Measurements from ENCODE around the gene ASPG.

The ASPG gene

DNA sequence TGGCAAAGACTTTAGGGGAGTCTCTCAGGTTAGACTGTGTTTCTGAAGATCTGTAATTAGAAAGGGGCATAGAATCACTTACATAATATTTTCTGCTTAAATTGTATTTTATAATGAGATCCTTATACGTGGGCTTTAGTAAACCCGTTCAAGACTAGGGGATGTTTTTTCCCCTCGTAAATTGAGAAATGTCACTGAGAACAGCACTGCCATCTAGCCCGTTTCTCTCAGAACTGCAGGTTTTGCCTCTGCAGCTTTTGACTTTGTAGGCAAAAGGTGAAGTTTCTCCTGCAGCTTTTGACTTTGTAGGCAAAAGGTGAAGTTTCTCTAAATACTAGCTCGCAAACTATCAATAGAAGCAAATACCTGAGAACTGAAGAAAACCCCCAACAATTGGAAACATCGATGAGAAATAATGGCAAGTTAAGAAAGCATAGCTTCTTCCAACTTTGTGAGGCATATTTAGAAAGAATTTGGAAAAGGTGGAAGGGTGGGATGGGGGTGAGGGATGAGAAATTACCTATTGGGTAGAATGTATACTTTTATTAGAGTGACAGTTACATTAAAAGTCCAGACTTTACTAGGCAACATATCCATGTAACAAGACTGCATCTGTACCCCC is 9.9 kb upstream of the ASPG start:
- no peak for DNase-seq (ENCODE audit: low read depth in 3 of 3, low spot score in 1 of 3)

DNA sequence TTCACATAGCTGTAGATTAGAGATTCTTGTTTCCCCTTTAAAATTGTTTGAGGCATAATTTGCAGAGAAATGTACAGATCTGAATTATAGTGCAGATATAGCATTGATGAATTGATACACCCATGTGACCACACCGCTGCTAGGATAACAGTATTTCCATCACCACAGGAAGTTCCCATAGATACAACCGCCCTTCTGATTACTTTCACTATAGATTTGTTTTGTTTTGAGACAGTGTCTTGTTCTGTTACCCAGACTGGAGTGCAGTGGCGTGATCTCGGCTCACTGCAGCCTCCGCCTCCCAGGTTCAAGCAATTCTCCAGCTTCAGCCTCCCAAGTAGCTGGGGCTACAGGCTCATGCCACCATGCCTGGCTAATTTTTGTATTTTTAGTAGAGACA is 8.8 kb upstream of the ASPG start:
- DNase-seq (ENCODE audit: low read depth in 3 of 3, low spot score in 1 of 3): no peak

DNA sequence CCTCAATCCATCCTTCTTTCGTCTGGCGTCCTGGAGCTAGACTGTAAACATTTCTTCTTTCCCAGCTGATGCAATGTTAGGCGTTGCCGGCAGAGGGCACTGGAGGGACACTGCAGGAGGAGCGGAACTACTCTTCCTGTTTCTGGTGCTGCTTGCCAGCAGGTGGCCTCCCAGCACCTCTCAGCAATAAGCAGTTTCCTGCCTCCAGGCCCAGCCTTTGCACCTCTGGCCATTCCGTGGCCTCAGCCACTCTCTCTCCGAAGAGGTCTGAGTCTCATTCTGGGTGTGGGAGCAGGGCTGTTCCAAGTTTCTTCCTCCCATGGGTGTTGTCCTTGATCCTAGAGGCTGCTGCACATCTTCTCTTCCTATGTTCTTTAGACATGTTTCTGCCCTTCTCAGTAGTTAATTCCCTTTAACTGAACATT is 7.5 kb upstream of the ASPG start:
- peak; percentile 62 to 76 (median 65) for DNase-seq (ENCODE audit: low read depth in 3 of 3, low spot score in 1 of 3)

DNA sequence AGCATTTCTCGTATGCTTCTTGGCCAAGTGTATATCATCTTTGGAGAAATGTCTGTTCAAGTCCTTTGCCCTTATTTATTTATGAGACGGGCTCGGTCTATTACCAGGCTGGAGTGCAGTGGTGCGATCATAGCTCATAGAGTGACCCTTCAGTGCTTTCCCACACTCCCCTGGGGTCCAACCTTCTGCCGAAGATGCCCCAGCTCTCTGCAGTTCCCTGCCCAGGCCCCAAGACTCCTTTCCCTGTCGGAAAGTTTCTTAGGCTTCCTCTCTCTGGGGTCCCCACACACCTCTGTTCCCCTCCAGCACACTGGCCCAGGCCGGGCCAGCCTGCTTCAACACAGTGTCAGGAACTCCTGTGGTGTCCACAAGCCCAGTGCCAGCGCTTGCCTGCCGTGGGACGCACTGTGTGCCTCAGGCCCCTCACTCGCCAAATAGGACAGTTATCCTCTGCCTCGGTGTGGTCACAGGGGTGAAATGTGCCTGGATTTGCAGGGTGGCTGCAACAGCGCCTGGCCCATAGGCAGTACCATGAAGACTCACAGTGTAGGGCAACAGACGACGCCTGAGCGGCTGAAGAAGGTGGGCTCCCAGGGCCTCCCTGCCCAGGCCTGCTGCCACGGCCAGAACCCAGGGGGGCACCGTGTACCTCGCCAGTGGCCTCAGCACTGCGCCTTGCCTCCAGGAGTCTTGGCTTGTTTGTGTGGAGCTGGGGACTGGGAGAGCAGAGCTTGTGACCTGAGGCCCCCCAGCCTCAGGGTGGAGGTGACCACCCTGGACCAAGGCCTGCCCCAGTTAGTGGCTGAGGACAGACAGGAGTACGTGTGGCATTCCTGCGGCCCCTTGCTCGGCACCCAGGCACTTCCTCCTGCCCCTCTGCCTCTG is 4.9 kb upstream of the ASPG start:
- DNase-seq (ENCODE audit: low read depth in 3 of 3, low spot score in 1 of 3): no peak

DNA sequence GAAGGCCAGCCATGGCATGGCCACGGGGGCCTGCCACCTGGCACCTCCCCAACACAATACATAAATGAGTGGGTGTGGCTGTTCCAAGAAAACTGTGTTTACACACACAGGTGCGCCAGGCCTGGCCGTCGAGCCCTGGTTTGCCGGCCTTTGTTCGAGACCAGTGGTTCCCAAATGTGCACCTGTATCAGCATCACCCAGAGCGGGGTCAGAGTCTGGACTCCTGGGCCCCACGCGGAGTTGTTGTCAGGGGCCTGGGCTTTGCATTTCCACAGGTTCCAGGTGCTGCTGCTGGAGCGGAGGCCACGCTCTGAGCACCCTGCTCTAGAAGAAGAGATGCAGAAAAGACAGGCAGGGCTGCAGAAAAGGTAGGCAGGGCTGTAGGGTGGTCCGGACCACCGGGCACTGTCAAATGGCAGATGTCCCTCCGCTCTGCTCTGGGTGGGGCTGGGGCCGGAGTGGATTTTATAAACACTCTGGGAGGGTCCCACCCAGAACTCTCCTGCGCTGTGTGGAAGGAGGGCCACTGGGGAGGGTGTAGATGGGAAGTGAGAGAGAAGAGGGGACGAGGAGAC is 4.2 kb upstream of the ASPG start:
- no peak for DNase-seq (ENCODE audit: low read depth in 3 of 3, low spot score in 1 of 3)

DNA sequence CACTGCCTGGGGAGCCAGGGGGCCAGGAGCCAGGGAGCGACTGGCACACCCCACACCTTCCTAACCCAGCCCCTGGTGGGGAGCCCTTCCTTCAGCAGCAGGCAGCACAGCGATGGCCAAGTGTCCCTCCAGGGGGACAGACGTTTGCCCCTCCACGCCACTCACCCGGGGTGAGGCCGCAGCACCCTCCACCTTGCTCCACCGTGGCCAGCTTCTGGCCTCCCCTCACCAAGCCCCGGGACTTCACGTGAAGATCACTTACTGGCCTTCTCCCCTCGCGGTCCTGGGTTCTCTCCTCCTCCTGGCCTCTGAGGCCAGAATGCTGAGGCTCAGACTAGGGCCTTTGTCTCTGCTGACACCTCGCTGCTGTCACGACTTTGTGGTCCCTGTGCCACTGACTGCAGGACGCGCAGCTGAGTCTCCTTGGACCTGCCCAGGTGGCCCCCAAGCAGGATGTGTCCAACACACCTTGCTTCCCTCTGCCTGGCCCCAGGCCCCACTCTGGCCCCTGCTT is 3.5 kb upstream of the ASPG start:
- DNase-seq (ENCODE audit: low read depth in 3 of 3, low spot score in 1 of 3): no peak

DNA sequence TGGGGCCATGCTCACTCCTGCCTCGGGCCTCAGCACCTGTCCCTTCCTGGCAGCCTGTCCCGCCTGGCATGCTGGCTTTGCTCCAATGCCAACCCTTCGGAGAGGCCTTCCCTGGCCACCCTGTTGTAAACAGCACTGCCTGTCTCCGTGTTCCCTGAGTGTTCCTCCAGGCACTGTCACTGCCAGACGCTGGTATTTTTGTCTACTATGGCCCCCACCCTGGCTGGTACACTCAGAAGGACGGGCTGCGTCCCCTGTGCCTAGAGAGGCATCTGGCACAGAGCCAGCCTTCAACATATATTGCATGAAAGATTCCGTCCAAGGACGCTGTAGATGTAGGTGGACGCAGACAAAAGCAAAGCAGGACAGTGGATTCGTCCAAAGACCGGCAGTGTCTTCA is 2.7 kb upstream of the ASPG start:
- no peak for DNase-seq (ENCODE audit: low read depth in 3 of 3, low spot score in 1 of 3)

DNA sequence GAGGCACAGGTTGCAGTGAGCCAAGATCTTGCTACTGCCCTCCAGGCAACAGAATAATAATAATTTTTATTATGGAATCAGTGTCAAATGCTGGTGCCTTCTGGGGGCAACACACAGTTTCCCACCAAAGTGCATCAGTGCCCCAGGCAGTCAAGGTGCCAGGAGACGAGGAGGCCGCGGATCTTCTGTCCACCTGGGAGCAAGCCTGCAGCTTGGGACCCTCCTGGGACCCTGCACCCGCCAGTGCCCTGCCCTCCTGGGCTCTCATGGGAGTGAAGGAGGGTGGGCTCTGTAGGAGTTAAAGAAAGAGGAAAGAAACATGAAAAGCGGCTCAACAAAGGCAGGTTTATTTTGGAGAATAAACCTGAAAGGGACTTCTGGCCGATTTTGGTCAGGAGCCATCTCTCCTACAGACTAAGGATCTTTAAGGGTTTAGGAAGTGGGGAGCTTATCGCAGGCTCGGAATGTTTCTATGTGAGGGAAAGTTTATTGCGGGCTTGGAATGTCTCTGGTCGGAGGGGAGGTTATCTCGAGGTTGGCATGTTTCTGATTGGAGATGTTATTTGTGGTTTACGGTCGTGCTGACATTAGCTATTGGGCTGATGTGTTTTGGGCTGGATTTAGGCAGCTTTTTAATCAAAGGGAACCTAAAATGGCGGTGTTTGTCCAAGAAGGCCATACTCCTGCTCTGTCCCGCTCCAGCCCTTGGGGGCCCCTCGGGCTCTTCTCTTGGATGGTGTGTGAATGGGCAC is 1.1 kb upstream of the ASPG start:
- no peak for DNase-seq (ENCODE audit: low read depth in 3 of 3, low spot score in 1 of 3)

DNA sequence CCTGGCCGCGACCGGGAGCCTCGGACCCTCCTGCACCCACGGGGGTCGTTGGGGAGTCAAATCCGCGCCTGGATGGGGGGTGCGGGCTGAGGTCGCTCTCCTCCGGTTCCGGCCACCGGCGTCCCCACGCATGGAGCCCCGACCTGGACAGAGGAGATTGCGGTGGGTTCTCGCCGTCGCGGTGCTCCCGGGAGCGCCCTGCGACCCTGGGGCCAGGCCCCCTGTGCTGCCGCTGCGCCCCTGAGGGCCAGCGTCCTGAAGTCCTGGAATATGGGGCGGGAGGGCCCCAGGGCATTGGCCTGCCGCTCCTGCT is 345 bp downstream of the ASPG start:
- DNase-seq (ENCODE audit: low read depth in 3 of 3, low spot score in 1 of 3): no peak

DNA sequence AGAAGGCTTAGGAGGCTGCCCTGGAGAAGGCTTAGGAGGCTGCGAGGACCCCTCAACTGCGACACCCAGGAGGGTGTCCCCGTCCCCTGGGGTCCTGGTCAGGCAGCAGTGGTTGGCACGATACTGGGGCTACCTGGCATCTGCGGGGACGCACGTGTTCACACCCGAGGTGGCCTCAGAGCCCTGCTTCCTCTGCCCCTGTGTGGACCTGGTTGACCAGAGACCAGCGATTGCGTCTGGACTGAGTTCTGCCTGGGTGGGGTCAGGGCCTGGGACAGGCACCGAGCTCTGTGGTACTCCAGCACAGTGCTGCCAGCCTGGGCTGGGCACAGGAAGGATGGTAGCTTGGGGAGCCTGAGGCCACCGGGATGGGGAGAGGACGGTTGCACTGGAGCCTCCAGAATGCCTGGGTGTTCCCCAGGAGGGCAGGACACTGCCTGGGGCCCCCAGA is 735 bp downstream of the ASPG start:
- DNase-seq (ENCODE audit: low read depth in 3 of 3, low spot score in 1 of 3): no peak

DNA sequence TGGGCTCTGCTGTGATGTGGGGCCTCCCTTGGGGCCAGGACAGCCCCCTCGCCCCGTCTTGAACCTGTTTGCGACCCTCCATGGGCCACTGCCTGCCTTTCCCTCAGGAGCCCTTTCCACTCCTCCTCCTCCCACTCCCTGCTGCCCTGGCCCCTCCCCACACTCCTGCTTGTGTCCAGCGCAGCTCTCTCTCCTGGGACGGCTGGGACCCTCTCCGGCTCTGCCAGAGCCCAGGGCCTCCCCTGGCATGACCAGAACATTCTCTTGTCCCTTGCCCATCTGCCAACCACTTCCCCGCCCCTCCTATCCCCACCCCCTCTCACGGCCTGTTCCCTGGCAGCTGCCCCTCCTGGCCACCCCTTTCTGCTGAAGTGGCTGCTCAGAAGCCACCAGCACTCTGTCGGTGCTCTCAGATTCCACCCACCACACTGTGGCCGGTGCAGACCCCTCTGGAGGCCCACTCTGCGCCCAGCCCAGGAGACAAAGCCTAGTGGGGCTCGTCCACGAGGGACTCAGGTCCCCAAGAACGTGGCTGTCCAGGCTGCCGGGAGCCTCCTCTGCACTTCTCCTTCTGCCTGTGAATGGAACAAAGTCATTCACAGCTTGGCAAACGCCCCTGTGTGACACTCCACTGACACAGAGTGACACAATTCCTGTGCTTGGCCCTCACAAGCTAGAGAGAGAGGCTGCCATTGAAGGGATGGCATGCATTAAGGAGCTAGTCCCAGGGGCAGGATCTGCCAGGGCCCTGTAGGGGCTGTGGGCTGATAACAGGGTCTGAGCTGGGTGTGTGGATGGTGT is 1.4 kb downstream of the ASPG start:
- no peak for DNase-seq (ENCODE audit: low read depth in 3 of 3, low spot score in 1 of 3)

DNA sequence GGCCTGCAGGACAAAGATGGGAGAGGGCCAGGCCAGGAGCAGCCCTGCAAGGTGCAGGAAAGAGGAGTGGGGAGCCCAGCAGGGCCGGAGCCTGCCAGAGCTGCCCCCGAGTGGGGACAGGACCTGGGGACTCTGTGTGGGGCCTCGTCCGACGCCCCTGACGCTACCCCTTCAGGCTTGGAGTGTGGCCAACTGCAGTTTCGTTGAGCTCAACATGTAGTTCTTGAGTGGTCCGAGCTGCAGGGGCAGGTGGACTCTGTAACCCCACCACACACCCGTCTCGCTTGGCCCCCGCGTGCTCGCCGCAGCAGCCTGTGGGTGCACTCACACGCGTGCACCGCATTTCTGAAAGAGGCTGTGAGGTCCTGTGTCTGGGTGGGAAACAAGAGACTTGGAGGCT is 2.0 kb downstream of the ASPG start:
- no peak for DNase-seq (ENCODE audit: low read depth in 3 of 3, low spot score in 1 of 3)

DNA sequence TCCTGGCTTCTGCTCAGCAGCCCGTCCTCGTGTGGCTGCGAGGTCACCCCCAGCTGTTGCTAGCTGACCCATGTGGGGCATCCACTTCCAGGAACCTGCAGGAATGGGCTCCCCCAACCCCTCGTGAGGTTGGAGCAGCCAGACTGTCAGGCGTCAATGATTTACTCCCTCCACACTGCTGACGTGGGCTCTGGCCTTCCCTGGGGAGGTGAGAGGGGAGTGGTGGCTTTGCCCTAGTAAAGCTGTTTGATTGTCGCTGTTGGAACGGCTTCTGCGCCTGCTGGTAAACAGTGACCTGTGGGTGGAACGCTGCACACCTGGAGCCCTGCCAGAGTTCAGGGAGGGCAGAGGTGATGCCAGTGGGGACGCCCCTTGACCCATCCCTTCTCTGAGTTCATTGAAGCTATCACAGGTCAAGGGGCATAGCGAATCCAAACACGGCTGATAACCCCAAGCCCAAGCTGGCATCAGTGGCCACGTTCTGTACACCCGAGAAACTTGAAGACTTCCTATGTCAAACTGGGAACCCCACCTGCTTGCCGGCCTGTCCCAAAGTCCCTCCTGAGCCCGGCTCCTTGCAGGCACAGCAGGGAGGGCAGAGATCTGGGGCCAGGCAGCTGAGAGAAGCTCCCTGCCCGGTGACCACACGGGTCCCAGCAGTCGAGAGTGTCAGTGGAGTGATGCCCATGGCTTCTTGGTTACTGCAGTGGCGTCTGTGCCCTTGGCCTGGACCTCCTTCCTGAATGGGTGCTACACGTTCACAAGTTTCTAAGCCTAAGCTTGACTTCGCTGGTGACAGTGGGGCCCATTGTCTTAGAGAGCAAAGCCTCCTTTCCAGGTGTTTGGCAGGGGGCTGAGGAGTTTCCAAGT is 2.7 kb downstream of the ASPG start:
- DNase-seq (ENCODE audit: low read depth in 3 of 3, low spot score in 1 of 3): no peak

DNA sequence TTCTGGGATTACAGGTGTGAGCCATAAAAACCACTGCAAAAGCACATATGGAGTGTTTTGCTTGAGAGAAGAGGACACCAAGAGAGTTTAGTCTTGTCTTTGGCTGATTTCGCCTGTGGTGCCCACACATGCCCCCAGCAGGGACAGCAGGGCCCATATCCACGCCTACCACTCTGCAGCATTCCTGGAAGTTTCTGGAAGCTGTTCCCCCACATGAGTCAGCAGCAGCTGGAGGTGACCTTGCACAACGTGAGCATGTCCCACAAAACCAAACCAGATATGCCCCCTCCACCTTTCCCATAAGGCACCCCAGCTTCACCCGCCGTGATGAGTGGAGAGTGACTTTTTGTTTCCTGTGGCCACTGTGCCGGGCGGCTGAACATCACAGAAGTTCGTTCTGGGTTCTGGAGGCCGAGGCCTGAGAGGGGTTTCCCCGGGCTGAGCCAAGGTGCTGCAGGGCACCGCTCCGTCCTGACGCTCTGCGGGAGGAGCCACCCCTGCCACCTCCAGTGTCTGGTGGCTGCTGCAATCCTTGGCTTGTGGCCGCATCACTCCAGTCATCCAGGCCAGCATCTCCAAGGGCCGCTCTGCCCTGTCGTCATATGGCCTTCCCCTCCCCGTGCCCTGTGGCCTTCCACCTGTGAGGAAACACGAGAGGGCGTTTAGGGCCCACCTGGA is 4.7 kb downstream of the ASPG start:
- DNase-seq (ENCODE audit: low read depth in 3 of 3, low spot score in 1 of 3): no peak

DNA sequence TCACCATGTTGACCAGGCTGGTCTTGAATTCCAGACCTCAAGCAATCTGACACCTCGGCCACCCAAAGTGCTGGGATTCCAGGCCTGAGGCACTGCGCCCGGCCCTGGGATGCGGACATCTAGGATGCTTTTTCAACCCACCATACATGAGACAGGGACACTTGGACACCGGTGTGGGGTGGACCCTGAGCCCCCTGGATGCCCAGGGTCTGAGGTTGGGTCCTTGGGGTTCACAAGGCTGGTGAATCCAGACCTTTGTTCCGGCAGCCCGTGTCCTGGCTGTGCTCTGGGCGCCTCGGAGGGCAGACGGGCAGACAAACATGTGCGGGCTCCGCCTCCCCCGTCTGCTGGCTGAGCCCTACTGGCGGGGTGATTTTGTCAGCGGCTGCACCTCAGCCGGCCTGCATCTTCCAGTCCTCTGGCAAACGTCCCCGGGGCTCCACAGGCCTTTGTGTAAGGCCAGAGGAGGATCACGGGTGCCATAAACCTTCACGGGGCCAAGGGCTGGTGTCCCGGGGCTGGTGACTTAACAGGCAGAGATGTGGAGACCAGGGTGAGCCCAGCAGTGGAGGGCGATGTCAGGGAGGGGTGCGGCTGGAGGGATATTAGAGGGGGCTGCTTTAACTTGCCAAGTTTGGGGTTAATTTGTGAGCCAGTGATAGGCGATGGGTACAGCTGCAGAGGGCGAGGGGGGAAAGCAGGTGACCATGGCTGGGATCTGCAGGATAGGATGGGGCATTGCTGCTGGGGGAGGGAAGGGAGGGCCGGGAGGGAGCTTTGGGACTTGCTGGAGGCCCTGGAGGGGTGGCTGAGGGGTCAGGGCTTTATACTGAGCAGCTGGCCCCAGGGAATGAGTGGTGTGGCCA is 5.8 kb downstream of the ASPG start:
- no peak for DNase-seq (ENCODE audit: low read depth in 3 of 3, low spot score in 1 of 3)

DNA sequence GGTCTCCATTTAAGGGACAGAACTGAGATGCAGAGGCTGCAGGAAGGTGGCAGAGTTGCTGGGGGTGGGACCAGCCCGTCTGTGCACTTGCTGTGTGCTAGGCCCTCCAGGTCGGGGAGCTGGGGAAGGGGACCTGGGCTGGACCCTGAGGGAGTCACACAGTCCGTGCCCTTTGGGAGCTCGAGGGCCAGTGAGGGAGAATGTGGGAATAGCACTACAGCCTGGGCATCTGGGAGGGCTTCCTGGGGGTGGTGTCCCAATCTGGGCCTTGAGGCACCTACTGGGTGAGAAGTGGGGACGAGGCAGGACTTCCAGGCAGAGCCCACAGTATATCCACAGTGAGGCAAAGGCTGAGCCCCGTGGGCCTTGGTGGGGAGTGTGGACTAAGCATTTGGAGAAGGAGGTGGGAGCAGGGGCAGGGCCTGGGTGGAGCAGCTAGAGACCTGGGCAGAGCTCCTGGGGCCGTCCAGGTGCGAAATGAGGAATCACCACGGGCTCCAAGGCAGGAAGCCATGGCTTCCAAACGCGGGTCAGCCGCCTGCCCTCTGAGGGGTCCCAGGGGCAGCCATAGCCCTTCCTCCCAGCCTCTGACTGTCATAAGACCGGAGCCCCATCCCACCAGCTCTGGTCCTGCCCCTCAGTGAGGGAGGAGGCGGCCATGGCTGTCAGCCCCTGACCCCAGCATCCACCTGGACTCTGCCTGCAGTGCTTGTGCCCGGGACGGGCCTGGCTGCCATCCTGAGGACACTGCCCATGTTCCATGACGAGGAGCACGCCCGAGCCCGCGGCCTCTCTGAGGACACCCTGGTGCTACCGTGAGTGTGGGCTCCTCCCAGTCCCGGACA is 6.6 kb downstream of the ASPG start:
- no peak for DNase-seq (ENCODE audit: low read depth in 3 of 3, low spot score in 1 of 3)

DNA sequence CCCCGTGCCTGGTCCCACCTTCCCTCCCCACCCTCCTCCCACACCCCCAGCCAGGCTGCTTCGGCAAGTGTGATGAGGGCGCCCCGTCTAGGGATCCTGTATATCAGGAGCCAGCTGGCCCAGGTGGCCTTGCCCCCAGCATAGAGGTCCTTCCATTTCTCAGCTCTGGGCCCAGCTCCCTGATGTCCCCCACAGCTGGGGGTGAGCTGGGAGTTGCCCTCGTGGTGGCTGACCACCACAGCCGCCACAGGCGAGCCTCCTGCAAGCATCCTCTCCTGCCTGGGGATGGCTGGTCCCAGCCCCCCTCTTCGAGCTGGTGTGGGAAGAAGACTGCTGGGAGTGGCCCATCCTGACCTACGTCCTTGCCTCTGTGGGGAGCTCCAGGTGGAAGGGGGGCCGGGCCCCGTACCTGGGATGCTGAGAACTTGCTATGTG is 7.4 kb downstream of the ASPG start:
- no peak for DNase-seq (ENCODE audit: low read depth in 3 of 3, low spot score in 1 of 3)
